C4-2B (cell line): ENCODE data around the gene MPDZ.

Experiments
- CTCF ChIP-seq: fragments of 450-650 bp; conservative IDR thresholded peaks from 2 replicates; pipeline ENCODE4 v1.5.1; 2017; ENCODE audit warnings: mild to moderate bottlenecking
- ZFX ChIP-seq: fragments of 450-650 bp; IDR thresholded peaks from 2 replicates; pipeline ENCODE4 v1.6.1; 2017

- TF ChIP-seq CTCF (no peak), ZFX (no peak)
These were observed 63.5 kb downstream of the MPDZ start for GRCh38 chr9:13215791-13216554.
